Subcutaneous adipose tissue (tissue), 4 donors: Measurements from ENCODE around the gene ADAMTS14. TPM values are rescaled to one million over a fixed set of nuclear protein-coding genes. Genes with fewer than 3 reads are reported as not detected.

ENCODE experiments used
- CTCF ChIP-seq: fragments of 450-650 bp; IDR thresholded peaks from one replicate; pipeline ENCODE4 v1.5.1; 2016; ENCODE audit warnings: low read depth, mild to moderate bottlenecking, control low read depth, antibody characterized with exemption, moderate library complexity
- total RNA-seq, 4 donors: library from RNA; depleted of rRNA; stranded (reverse); fragments of >200 nt; gene quantifications; one replicate each; pipeline ENCODE4 v1.1.0, GENCODE V29; 2016

ADAMTS14 gene
- total RNA-seq, 4 donors from 2014 or later = not detected

DNA sequence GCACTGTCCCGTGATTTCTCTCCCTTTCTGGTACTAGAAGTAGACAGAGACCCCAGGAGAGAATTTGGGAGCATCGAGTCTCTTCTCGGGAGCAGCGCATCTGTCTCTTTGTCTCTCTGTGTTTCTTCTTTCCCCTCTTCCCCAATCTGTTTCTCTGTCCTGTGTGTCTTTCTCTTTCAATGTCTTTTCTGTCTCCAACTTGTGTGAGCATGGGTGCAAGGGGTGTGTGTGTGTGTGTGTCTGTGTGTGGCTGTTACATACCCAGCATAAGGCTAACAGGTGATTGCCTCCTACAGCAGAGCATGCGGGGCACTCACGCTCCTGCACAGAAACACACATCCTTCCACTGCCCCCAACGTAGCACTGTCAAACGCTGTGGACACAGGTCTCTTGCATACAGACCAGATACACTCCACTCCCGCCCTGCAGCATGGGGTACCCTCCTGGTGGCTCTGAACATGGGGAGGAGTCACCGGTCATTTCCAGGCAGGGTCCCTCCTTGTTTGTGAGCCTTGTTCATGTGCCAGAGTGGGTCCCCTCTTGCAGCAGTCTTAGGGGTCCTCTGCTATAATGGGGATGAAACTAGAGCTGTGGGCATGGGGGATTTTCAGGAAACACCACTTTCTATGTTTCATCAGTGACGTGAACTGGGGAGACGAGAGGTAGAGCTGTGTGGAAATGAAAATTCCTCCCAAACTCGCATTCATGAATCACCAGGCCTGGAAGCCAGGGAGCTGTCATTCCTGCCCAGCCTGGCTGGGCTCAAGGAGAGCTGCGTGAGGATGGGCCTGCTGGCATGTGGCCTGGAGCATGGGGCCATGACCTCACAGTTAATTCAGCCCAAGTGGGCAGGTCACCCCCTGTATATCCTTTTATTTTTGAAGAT lies 980 bp downstream of the ADAMTS14 start:
- TF ChIP-seq CTCF = no peak

DNA sequence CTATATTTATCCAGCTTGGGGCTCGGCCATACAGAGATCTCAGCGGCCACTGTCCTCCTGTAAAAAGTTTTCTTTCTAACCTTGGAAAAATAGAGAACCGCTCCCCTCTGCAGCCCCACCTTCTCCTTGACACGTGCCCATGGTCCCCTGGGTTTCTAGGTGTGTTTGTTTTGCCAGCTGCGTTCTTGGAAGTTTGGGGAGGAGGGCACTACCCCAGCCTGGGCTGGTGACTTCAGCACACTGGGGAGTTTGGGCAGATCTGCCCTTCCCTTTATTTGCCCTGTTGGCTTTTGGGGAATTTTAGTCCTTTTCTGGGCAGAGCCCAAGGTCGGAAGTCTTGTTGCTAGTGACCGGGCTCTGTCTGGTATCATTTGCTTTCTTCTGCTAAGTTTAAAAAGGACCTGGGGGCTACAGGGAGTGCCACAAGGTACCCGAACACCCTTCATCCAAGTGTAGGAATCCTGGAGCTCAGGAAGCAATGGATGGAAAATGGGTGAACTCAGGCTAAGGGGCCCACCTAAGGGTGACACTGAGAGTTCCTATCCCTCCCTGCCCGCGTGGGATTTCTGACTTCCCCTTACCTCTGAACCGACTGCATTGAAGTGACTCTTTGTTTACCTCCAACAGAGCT lies 1.7 kb downstream of the ADAMTS14 start:
- TF ChIP-seq CTCF = no peak

DNA sequence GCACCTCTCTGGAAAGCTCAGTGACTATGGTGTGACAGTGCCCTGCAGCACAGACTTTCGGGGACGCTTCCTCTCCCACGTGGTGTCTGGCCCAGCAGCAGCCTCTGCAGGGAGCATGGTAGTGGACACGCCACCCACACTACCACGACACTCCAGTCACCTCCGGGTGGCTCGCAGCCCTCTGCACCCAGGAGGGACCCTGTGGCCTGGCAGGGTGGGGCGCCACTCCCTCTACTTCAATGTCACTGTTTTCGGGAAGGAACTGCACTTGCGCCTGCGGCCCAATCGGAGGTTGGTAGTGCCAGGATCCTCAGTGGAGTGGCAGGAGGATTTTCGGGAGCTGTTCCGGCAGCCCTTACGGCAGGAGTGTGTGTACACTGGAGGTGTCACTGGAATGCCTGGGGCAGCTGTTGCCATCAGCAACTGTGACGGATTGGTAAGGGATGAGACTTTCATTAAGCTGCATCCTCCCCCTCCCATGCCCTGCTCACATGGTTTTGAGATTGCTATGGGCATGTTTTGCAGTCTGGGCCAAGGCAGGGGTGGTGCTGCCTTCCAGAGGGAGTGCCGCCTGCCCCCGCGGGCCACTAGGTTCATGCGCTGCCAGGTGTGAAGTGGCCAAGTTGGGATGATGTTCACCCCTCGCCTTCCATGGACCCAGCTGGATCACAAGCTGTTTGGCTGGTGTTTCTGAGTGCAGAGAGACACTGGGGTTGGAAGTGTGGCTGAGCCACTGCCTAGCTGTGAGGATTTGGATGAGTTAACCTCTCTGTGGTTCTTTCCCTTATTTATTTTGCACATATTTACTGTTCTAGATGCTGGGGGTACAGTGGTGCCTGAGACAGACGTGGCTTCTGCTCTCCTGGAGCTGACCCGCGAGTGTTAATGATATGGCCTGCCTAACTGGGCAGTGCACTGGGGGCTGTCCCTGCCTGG lies 2.5 kb downstream of the ADAMTS14 start:
- TF ChIP-seq CTCF = no peak

DNA sequence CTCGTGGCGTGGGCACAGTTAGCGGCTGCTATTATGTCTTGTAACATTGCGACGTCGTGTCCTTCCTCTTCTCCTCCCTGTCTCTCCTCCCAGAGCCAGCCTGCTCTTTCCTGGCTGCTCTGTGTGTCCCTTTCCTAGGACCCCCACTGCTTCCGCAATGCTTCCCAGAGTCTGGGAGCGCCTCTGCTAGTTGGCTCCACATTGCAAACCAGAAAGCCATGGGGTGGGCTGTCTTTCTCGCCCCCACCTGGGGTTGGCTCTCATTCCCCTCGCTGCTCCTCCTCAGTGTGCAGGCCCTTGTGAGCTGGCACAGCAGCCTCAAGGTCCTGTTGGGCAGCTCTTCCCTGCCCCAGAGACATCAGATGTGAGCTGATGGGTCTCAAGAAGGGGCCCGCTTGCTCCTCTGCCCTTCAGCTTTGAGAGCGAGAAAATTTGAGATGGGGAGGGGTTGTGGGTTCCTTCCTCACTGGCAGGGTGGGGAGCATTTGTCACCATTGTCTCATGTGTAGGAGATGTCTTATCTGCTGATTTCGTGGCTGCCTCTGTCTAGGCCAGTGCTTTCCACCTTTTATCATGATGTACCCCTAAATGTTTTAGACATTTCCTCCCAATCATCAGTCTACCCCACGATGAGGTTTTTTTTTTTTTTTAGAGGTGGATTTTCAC lies 3.3 kb downstream of the ADAMTS14 start:
- TF ChIP-seq CTCF = no peak

DNA sequence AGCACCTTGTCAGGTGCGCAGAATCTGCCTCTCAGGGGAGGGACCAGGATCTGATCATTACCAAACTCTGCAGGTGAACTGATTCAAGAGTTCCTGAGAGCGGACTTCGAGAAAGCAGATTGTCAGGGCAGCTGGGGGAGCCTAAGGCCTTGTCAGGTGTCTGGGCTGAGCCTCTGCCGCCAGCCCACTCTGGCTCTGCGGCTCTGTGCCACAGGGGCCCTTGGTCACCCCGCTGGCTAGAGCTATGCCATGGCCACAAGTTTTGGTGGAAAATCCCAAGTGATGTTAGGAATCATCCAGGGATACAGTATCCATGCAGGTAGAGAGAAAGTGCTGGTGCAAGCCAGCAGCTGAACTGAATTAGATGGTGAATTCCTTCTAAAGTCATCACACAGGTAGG lies 4.2 kb downstream of the ADAMTS14 start:
- no peak for TF ChIP-seq CTCF

- no peak for TF ChIP-seq CTCF
Observed at GRCh38 chr10:70677016-70677415, 4.7 kb downstream of the ADAMTS14 start.
